ENCODE data around the gene IQSEC1.

DNA sequence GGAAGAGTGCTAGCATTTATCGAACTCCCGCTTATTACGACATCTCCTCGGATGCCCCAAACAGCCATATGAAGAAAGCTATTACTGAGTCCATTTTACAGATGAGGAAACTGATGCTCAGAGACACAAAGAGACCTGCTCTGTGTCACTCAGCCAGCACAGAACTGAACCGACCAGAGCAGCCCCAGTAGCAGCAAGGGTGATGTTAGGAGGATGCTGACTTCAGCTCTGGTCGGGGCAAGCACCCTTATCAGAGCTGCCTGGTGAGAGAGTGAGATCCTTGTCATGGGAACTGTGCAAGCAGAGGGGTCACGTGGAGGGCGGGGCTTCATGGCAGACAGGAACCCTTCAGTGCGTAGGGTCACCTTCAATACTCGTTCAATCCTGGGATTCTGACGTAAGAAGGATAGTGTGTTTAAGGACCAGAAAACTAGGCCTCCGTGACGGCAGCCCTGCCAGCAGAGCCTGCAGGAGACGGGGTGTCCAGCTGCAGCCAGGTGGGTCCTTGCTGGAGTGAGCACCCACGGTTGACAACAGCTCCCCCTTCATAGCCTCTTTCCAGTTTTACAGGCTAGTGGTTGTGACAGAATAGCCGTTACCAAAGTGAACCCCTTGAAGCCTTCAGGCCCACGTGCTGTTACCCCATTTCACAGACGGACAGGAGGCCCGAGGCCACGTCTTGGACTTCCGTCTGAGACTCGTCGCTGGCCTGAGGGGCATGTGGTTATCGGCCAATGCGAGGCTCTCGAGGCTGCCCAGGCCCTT lies 12.0 kb upstream of the IQSEC1 start:
- TF ChIP-seq, protein P1, sequence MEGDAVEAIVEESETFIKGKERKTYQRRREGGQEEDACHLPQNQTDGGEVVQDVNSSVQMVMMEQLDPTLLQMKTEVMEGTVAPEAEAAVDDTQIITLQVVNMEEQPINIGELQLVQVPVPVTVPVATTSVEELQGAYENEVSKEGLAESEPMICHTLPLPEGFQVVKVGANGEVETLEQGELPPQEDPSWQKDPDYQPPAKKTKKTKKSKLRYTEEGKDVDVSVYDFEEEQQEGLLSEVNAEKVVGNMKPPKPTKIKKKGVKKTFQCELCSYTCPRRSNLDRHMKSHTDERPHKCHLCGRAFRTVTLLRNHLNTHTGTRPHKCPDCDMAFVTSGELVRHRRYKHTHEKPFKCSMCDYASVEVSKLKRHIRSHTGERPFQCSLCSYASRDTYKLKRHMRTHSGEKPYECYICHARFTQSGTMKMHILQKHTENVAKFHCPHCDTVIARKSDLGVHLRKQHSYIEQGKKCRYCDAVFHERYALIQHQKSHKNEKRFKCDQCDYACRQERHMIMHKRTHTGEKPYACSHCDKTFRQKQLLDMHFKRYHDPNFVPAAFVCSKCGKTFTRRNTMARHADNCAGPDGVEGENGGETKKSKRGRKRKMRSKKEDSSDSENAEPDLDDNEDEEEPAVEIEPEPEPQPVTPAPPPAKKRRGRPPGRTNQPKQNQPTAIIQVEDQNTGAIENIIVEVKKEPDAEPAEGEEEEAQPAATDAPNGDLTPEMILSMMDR (conservative IDR thresholded peaks at IDR 0.05 in 1 of 2, IDR thresholded peaks at IDR 0.05 in 1 of 2; ENCODE audit: low read depth in 1 of 2, low read length in 2 of 2), result no peak
- no peak for TF ChIP-seq EZH2 (IDR thresholded peaks at IDR 0.05; ENCODE audit: low read length, missing control alignments)
